Left hindlimb (tissue), 1 donor: ENCODE measurements around the gene S100A8.

Experiments used
- DNase-seq: peaks from one replicate; pipeline ENCODE4 v3.0.0-alpha.2; 2018

S100A8 gene

DNA sequence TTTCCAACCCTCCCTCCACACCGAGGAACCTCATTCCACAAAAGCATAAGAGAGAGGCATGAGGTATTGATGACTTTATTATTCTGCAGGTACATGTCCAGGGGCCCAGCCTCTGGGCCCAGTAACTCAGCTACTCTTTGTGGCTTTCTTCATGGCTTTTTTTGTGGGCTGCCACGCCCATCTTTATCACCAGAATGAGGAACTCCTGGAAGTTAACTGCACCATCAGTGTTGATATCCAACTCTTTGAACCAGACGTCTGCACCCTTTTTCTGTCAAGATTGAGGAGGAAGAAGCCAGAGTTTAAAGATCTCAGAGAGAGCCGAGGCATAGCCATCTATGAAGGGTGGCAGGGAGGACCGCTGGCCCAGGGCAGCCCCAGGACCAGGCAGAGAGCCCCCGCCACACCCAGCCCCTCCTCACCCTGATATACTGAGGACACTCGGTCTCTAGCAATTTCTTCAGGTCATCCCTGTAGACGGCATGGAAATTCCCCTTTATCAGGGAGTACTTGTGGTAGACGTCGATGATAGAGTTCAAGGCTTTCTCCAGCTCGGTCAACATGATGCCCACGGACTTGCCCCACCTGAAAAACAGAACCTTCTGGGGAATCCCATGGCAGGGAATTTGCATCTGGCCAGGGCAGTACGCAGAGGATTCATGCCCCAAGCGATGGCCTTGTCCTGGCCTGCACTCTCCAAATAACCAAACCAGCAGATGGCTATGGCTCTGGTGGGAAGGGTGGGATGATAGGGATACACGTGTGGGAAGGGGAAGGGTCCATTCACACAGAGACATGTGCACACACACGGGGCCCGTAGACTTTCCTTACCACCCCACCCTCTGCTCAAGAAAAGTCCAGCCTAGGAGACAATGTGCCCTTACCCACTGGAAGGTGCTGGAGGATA is 647 bp downstream of the S100A8 start:
- no peak for DNase-seq

DNA sequence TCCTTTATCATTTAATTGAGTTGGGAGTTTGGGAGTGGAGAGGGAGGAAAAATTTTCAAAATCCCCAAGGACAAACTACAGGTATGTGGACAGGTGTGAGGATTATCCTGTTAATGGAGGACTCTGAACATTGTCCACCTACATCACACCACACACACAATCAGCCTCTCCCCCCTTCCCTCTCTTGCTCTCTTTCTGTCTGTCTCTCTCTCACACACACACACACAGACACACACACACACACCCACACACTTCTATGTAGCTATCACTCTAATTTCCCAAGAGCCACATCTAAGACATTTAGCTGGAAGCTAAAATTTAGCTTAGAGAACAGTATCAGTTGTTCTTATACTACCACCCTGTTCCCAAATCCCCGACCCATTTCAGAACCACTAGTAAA is 1.5 kb downstream of the S100A8 start:
- no peak for DNase-seq

DNA sequence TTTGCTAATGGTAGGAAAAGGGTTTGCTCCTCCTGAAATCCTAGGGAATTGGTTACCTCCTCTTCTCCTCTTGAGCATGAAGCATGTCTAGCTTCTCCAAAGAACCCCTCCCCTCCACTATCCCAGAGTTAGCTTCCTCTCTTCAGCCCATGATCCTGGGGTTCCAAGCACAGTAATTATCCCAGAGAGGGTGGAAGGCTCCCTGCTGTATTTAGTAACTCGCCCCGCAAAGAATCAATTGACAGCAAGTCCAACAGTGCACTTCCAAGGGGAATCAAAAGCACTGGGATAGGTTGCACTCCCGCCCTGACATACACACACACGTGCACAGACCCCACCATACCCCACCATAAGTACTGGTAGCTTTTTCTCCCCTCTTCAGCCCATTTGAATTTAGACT is 3.1 kb downstream of the S100A8 start:
- DNase-seq, result no peak

DNA sequence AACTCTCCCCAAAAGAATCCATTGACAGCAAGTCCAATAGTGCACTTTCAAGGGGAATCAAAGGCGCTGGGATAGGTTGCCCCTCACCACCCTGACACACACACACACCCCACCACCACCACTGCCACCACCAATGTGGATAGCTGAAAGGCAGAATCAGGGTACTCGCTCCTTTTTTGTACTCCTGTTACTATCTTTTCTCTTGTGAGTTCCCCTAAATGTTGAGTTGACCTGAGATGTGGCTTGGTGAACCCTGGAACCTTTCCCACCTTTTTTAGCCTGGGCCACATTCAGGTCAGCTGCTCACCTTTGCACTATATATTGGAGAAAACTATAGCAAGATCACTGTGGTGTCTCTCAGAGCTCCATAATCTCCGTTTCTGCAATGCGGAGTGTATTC is 3.9 kb downstream of the S100A8 start:
- no peak for DNase-seq

DNA sequence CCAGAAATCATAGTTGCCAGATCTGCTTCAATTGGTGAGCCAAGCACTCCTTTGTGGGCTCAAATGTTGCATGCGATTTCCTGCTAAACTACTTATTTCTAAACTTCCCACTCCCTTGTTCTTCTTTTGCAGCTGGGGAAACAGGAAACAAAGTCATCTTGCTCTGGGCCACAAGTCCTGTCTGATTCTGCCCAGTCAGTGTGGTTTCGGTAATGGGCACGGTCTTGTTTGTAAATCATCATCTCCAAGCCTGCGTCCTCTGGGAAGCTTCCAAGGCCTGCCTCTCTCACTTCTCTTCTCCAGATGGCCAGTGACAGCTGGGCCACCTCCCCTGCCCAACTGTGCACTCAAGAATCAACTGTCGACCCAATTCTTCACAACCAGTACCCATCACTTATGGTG is 4.4 kb downstream of the S100A8 start:
- no peak for DNase-seq

DNA sequence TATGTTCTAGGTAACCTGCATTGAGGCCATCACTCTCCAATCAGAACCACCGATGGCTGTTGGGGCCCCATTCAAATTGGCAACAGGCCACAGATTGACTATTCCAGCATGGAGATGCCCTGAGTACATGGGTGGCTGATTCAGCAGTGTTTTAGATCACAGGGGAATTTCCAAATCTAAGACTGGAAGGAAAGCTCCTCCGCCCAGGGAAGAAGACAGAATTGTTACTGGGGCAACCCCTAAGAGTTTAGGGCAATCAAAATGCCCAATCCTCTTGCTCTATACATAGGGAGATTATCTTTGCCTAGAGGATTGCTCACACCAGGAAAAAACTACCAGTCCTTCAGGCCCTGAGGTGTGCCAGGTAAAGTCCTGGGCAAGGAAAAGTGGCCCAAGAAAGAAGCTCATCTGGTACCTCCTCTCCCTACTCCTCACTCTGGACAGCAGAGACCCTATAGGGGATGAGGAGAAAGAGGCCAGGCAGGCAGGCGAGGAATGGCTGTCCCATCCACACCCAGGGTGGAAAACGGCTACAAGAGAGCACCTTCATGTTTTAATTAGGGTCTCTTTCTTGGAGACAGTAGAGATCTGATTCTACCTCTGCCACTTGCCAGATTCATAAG is 5.8 kb downstream of the S100A8 start:
- no peak for DNase-seq

DNA sequence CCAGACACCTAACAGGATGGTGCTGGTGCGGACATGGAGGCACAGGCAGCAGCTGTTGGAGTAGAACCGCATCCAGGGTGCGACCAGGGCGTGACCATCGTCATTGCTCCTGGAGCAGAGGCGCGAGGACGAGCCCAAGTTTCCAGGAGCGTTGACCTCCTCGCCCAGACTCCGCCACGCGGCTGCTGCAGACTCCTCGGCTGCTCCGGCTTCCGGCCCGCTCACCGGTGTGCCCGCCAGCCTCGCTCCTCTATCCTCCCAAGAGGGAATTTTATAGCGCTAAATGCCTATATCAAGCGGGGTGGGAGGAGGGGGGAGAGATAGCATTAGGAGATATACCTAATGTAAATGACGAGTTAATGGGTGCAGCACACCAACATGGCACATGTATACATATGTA is 10.2 kb downstream of the S100A8 start:
- no peak for DNase-seq

DNA sequence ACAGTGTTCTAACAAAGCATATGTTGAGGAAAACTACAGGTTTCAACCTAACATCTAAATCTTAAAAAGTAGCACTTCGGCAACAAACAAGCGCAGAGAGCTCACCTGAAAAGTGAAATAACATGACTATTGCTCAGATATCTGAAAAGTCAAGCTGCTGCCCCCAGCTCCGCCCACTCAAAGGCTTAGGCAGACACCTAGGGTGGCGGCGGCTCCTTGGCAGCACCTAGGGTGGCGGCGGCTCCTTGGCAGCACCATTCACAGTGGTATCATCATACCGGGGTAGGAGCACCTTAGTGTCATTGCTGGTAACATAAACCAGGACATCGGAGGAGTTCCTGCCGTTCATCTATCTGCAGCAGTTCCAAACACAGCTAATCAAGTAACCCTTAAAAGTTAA is 11.3 kb downstream of the S100A8 start:
- no peak for DNase-seq

DNA sequence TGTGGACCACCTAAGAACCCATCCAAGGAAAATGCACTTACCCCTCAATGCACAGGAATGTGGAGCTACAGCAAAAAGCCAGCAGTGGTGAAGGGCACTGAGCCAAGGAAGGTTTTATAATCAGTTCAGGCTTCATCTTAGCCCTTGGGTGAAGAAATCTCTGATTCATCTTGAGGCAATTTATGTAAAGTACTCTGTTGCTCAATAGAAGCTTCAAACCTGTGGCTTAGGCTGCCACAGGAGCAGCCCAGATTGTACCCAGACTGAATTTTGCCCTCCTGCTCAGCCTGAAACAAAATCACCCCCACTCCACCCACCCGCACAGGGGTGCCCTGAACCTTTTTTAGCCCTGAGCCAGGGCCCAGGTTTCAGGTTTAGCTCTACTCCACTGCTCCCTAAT is 15.4 kb downstream of the S100A8 start, which contains the start of gene S100A12:
Gene S100A12 (minus strand): TSS at position 111 of the 400 bp plus-strand sequence. CDS start 1,029 bp downstream, outside the sequence.
- DNase-seq, result no peak

DNA sequence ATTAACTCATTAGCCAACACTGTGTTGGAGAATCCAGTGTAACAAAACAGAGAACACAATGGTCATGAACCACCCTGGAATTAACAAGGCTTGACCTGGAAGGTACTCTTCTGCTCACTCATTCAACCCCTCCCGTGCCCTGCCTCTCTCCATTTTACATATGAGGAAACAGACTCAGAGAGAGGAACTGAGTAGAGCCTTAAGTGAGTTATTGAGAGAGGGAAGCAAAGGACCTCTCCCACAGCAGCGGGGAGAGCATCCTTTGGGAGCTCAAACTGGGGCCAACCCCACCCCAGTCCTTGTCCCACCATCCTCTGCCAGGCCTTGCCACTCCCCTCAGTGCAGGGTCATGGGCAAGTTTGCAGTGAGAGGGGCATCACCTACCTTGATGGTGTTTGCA is 16.8 kb downstream of the S100A8 start:
- no peak for DNase-seq

DNA sequence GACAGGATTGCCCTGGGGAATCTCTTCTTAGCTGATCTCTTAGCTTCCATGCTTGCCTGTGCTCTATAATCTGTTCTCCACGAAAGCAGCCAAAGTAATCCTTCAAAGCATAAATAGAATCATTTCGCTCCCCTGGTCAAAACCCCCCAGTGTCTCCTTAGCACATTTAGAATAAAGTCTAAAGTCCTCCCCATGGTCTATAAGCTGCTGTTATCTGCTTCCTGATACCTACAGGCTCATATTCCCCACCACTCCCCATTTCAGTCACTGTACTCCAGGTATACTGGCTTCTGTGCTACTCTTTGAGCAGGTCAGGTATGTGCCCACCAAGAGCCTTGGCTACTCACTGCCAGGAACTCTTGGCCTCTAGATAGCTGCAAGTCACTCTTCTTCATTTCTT is 18.3 kb downstream of the S100A8 start:
- DNase-seq, result no peak

DNA sequence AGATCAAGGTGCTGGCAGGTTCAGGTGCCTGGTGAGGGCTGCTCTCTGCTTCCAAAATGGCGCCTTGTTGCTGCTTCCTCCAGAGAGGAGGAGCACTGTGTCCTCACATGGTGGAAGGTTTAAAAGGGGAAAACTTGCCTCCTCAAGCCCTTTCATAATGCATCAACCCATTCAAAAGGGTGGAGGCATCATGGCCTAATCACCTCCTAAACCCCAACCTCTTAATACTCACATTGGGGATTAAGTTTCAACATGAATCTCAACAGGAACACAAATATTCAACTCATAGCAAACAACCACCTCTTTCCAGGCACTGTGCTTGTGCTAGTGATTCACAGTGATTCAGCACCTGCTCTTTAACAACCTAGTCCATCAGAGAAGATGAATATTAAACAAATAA is 19.6 kb downstream of the S100A8 start:
- no peak for DNase-seq

DNA sequence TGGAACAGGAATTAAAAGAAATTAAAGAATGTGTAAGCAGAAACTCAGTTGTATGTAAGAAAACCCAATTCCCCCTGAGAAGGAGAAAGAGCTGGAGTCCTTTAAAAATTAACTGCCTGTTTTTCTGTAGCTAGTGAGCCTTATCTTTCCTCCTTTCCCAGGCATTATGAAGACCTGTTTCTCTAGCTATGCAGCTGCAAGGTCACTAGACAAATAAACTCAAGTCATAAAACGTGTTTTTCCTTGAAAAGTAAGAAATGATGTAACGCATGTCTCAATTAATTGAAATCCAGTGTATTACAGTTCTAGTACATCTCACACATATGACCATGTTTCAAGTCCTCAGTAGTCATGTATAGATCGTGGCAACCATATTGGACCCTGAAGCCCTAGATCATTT is 20.7 kb downstream of the S100A8 start:
- no peak for DNase-seq

DNA sequence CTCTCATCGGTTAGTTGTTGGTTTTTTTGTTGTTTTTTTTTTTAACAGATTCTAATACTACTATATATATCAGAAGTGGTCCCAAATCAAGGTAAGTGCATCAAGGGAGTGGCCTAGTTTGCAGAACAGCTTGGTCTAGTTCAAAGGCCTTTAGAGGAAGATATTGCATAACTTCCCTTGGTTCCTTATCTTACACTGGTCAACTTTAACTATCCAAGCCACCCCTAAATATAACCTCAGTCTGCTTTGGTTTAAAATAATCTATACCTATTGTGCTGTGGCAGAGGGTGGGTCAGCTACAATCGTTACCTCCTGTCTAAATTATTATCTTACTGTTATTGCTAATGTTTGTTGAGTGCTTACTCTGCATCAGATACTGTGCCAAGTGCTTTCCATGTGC is 22.4 kb downstream of the S100A8 start:
- DNase-seq, result no peak

DNA sequence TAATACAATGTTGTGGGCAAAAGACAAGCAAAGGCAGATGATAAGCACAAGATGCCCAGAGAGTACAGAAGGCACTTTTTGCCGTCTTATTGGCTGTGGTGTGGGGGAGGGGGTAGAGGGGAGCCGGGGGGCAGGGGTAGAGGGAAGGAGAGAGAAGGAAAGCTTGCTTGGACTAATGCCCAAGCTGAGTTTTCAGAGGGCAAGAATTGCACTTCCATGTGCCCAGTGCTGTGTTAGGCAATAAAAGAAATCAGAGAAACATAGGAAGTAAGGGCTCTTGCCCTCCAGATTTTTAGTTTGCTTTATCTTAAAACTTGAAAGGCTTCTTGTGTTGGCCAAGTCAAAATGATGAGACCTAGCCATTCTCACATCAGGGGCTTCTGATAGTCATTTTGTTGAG is 23.8 kb downstream of the S100A8 start:
- DNase-seq, result no peak

DNA sequence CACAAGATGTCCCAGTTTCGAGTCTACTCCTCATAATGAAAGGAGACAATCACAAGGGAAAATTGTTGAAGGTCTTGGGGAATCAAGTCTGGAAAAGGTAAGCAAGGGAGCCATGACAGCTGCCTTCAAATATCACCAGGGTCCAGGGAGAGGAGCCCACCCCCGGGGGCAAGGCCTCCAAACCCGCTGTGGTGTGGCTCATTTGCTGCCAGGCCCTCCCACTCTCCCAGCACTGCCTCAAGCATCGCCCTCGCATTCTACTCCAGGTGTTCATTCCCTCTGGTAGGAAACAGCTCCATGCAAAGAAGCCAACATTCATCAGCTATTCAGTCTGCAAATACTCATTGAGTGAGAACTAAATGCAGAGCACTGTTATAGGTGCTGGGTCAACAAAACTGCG is 24.6 kb downstream of the S100A8 start:
- DNase-seq, result no peak

DNA sequence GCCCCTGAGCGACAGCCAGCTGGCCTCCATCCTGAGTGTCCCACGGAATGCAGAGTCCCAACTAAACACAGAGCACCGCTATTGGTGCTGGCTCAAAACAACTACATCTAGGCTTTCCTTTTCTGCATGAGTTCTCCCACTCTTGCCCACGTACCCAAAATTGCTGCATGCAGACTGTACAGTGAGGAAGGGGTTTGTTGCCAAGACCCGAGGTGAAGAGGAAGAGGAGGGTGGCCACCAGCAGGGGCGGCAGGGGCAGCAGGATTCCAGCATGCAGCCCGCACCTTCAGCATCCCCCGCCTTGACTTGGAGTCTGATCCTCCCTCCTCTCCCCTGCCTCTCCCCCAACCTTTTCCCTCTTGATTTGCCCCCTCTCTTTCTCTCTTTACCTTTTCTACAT is 25.2 kb downstream of the S100A8 start:
- DNase-seq, result no peak

DNA sequence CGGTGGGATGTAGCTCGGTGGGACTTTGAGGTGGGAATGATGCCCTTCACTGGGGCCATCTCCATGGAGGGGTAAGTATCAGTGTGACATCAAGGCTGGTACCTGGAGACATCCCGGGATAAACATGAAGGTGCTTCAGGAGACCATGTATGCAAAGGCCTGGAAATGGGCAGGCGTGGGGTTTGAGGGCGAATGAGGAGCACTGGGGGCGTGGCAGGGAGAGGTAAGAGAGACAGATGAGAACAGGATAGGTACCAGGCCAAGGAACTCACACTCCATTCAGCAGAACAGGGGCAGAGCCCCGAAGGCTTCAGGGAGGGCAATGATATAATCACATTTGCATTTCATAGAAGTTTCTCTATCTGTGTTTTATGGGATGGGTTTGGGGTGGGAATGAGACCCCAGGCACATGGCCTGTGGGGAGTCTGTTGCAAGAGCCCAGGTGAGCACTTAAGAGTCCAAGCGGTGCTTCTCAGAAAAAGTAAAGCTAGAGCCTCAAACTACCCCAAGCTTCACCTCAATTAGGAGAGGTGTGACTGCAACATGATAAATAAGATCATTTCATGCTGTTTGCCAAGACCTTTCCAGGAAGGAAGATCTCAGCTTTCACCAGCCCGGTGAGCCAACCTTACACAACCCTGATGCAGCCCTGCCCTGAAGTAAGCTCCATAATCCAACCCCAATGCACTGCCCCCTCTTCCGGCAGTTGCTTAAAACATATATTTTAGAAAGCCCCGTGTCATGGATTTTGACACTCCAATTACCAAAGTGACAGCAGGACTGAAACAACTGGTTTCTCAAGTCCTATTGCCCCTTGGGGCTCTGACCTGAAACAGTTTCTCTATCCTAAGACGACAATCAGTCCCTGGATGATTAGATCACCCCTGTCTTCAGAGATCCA is 25.9 kb downstream of the S100A8 start:
- no peak for DNase-seq

DNA sequence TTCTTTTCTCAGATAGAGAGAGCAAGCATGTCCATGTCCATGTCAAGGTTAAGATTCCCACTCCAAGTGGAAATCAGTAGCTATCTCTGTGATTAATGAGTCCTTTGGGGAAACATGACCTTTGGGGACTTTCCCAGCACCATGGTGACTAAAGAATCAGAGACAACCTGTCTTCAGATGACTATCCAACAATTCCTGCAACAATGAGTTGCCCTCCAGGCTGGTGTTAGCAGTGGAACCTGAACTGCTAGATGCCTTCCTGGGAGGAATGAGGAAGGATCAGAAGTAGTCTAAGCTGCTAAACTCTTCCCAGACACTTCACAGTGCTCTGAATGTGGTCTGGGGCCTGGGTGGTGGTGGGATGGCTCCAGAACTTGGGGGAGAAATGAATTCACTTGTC is 26.7 kb downstream of the S100A8 start:
- no peak for DNase-seq

DNA sequence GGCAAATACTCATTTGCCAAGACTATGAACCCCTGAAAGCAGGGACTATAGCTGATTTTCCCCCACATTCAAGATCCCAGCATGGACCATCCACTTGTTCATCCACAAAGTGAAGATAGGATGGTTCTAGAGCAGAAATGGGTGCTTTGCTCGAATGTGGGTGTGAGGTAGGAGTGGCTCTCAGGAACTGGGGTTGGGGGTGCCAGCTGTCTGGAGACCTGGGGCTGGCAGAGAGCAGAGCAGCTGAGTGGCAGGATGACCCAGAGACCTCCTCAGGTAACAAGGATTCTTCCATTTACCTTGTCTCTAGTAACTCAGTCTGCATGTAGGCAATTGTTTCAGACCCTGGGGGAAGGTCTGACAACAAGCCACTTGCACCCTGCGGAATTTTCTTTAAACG is 27.2 kb downstream of the S100A8 start:
- no peak for DNase-seq

DNA sequence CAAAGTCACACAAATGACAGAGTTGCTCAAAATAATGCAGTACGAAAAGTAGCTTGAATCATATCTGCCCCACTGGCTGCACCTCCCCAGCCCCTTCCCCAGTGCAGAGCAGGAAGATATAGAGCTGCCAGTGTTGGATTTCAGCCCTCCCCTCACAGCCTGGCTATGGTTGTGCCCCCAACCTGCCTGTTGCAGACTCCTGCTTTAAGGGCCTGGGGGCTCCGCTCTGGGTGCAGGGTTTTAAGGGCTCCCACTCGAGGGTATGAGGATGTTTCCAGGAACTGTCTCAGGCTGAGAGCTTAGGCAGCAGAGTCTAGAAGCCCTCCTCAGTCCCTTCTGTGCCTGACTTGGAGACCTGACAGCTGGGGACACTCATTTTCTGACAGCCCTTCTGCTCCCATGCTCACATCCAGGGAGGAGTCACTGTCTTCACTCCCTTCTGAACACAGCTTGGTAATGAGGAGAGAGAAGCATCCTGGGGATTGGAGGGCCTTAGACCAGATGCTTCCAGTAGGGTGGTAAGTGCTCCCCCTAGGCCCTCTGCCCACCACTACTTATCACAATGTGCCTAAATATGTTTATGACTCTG is 28.6 kb downstream of the S100A8 start:
- no peak for DNase-seq

DNA sequence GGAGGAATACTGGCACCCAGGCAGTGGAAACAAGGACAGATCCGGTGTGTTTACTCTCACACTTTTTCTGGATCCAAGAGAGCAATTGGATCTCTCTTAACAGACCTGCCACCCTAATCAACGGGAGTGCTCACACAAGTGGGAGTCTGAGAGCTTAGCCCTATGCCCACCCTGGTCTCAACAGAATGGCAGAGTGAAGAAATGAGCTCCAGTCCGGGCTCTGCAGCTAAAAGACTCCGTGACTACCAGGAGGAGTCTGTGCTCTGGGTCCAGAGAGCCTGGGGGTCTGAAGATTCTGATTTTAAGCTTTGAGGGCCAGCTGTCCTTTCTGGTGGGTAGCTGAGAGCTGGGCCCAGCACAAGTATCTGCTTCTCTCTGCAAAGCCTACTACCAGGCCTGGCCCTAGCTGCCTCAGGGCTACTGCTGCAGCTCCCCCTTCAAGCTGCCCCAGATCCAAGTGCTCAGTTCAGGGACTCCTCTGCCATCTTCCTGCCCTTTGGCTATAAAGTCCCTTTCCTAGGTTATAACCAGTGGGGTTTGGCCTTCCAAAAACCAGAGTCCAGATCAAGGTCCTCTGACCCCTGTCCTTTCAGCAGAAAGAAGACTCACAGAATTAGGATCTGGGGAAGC is 29.3 kb downstream of the S100A8 start:
- no peak for DNase-seq
